Measurements from ENCODE around the gene ABCA6.

The ABCA6 gene

GRCh38 chr17:69055334-69055733, 86.4 kb downstream of the ABCA6 start:
- no peak for TF ChIP-seq FOXM1 (IDR thresholded peaks at IDR 0.05; ENCODE audit: borderline replicate concordance, low read depth)
- no peak for TF ChIP-seq CREB1 (IDR thresholded peaks at IDR 0.05; ENCODE audit: low read depth)
- TF ChIP-seq TAF1 (IDR thresholded peaks at IDR 0.05; ENCODE audit: low read depth): no peak
- no peak for TF ChIP-seq ZBTB7A (IDR thresholded peaks at IDR 0.05; ENCODE audit: low read depth)
- TF ChIP-seq TCF12 (IDR thresholded peaks at IDR 0.05; ENCODE audit: low read depth): no peak
- TF ChIP-seq USF1 (IDR thresholded peaks at IDR 0.05): no peak
- no peak for TF ChIP-seq EP300 (IDR thresholded peaks at IDR 0.05; ENCODE audit: borderline replicate concordance)
- no peak for TF ChIP-seq NFIC (IDR thresholded peaks at IDR 0.05)
- TF ChIP-seq EGR1 (IDR thresholded peaks at IDR 0.05): no peak
- TF ChIP-seq YY1 (IDR thresholded peaks at IDR 0.05; ENCODE audit: low read depth): no peak
- no peak for TF ChIP-seq CEBPB (IDR thresholded peaks at IDR 0.05)
- TF ChIP-seq TEAD4 (IDR thresholded peaks at IDR 0.05): no peak
- no peak for TF ChIP-seq RAD21 (IDR thresholded peaks at IDR 0.05; ENCODE audit: low read depth)
- no peak for TF ChIP-seq MAX (IDR thresholded peaks at IDR 0.05)
- TF ChIP-seq REST (IDR thresholded peaks at IDR 0.05; ENCODE audit: low read depth): no peak

- TF ChIP-seq EP300 (IDR thresholded peaks at IDR 0.05; ENCODE audit: borderline replicate concordance) (no peak), MAX (IDR thresholded peaks at IDR 0.05) (no peak), REST (IDR thresholded peaks at IDR 0.05; ENCODE audit: low read depth) (no peak), NFIC (IDR thresholded peaks at IDR 0.05) (no peak), CREB1 (IDR thresholded peaks at IDR 0.05; ENCODE audit: low read depth) (no peak)
These were observed 90.5 kb downstream of the ABCA6 start for GRCh38 chr17:69050999-69051775.

- TF ChIP-seq CREB1 (IDR thresholded peaks at IDR 0.05; ENCODE audit: low read depth) (no peak), YY1 (IDR thresholded peaks at IDR 0.05; ENCODE audit: low read depth) (no peak), CEBPB (IDR thresholded peaks at IDR 0.05) (no peak), FOXM1 (IDR thresholded peaks at IDR 0.05; ENCODE audit: borderline replicate concordance, low read depth) (no peak), ZBTB7A (IDR thresholded peaks at IDR 0.05; ENCODE audit: low read depth) (no peak), RAD21 (IDR thresholded peaks at IDR 0.05; ENCODE audit: low read depth) (no peak), TCF12 (IDR thresholded peaks at IDR 0.05; ENCODE audit: low read depth) (no peak), TEAD4 (IDR thresholded peaks at IDR 0.05) (no peak), REST (IDR thresholded peaks at IDR 0.05; ENCODE audit: low read depth) (no peak), EP300 (IDR thresholded peaks at IDR 0.05; ENCODE audit: borderline replicate concordance) (no peak), EGR1 (IDR thresholded peaks at IDR 0.05) (no peak), MAX (IDR thresholded peaks at IDR 0.05) (no peak), USF1 (IDR thresholded peaks at IDR 0.05) (no peak), NFIC (IDR thresholded peaks at IDR 0.05) (no peak), TAF1 (IDR thresholded peaks at IDR 0.05; ENCODE audit: low read depth) (no peak)
These were observed 93.1 kb downstream of the ABCA6 start for GRCh38 chr17:69048634-69049033.
